ENCODE results near the gene ARHGEF16. TPM values are rescaled to one million over a fixed set of nuclear protein-coding genes. Genes with fewer than 3 reads are reported as not detected.
A peak's percentile ranks its signal among the peaks of the same experiment; 100 is the strongest.

The ARHGEF16 gene
- total RNA-seq, 1 donor from 2014 or later = 1.7 TPM

GRCh38 chr1:3469849-3470649 is 15.6 kb downstream of the ARHGEF16 start:
- peaks cover 8% of the 10 kb centered on the region for H3K36me3 Mint-ChIP-seq (ENCODE audit: low read depth, unreplicated experiment)
- no peak for TF ChIP-seq CTCF (IDR thresholded peaks at IDR 0.05; ENCODE audit: unreplicated experiment)
- H3K4me3 Mint-ChIP-seq (ENCODE audit: unreplicated experiment) = peak overlapping the region; percentile 84
- no peaks in the 10 kb centered on the region for H3K9me3 Mint-ChIP-seq (ENCODE audit: unreplicated experiment)
- no peak for DNase-seq (ENCODE audit: low spot score)
- peaks cover 19% of the 10 kb centered on the region for H3K27me3 Mint-ChIP-seq (ENCODE audit: unreplicated experiment)
- peak overlapping the region; percentile 81 for H3K27ac Mint-ChIP-seq (ENCODE audit: unreplicated experiment)
- peaks cover 14% of the 10 kb centered on the region for H3K4me1 Mint-ChIP-seq (ENCODE audit: unreplicated experiment)

GRCh38 chr1:3470650-3471355 is 16.3 kb downstream of the ARHGEF16 start:
- Mint-ChIP-seq H3K27me3 (ENCODE audit: unreplicated experiment) (peaks cover 17% of the 10 kb centered on the region), H3K36me3 (ENCODE audit: low read depth, unreplicated experiment) (peaks cover 8% of the 10 kb centered on the region), H3K4me3 (ENCODE audit: unreplicated experiment) (peak overlapping the region; percentile 84)

GRCh38 chr1:3471356-3472087 is 17.1 kb downstream of the ARHGEF16 start:
- Mint-ChIP-seq H3K27ac (ENCODE audit: unreplicated experiment) (no peak overlapping the region), H3K4me3 (ENCODE audit: unreplicated experiment) (no peak overlapping the region), H3K4me1 (ENCODE audit: unreplicated experiment) (peaks cover 14% of the 10 kb centered on the region), H3K36me3 (ENCODE audit: low read depth, unreplicated experiment) (peaks cover 8% of the 10 kb centered on the region), H3K27me3 (ENCODE audit: unreplicated experiment) (peaks cover 20% of the 10 kb centered on the region), H3K9me3 (ENCODE audit: unreplicated experiment) (no peaks in the 10 kb centered on the region)
- DNase-seq (ENCODE audit: low spot score) = peak; percentile 63
- TF ChIP-seq CTCF (IDR thresholded peaks at IDR 0.05; ENCODE audit: unreplicated experiment) = no peak

More at GRCh38 chr1:3470650-3471355, 16.3 kb downstream of the ARHGEF16 start:
- no peaks in the 10 kb centered on the region for H3K9me3 Mint-ChIP-seq (ENCODE audit: unreplicated experiment)
- TF ChIP-seq CTCF (IDR thresholded peaks at IDR 0.05; ENCODE audit: unreplicated experiment) = no peak
- peak overlapping the region; percentile 81 for H3K27ac Mint-ChIP-seq (ENCODE audit: unreplicated experiment)
- DNase-seq (ENCODE audit: low spot score) = no peak
- peaks cover 14% of the 10 kb centered on the region for H3K4me1 Mint-ChIP-seq (ENCODE audit: unreplicated experiment)

DNA sequence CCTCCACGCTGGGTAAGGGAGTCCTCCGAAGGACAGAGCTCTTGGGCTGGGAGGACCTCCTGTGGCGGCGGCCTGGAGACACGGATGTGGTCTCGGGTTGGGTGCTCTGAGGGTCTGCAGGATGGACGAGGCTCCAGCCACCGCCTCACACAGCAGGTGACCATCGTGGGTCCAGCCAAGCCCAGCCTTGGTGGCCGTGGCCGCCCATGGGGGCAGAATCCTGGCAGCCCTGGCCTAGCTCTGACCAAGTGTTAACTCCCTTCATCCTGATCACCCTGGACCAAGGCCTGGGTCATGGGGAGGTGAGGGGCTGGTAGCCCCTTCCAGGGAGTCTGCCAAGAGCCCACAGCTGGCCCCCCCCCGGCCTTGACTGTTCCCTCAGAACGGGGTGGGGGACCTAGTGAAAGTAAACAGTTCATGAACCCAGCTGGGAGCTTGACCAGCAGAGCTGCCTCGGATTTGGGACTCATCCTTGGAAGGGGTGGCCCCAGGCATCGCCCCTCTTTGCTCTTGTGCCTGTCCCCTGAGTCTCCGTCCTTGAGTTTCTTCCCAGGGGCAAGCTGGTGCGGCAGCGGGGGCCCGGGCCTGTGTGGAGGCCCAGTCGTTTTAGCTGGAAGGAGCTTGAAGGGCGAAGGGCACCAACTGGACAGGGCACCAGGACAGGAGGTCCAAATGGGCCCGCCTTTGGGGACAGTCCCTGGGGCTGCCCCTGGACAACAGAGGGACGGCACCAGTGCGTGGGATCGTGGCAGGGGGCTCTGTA is 17.8 kb downstream of the ARHGEF16 start:
- Mint-ChIP-seq H3K27ac (ENCODE audit: unreplicated experiment) (no peak overlapping the region), H3K27me3 (ENCODE audit: unreplicated experiment) (peaks cover 20% of the 10 kb centered on the region), H3K9me3 (ENCODE audit: unreplicated experiment) (no peaks in the 10 kb centered on the region), H3K4me1 (ENCODE audit: unreplicated experiment) (peaks cover 14% of the 10 kb centered on the region), H3K36me3 (ENCODE audit: low read depth, unreplicated experiment) (peaks cover 8% of the 10 kb centered on the region), H3K4me3 (ENCODE audit: unreplicated experiment) (no peak overlapping the region)
- no peak for DNase-seq (ENCODE audit: low spot score)
- TF ChIP-seq CTCF (IDR thresholded peaks at IDR 0.05; ENCODE audit: unreplicated experiment) = no peak

Measured in endothelial cell (in vitro differentiated cells).